ENCODE results near the gene PRR19.
A peak's percentile ranks its signal among the peaks of the same experiment; 100 is the strongest.

Gene PRR19

DNA sequence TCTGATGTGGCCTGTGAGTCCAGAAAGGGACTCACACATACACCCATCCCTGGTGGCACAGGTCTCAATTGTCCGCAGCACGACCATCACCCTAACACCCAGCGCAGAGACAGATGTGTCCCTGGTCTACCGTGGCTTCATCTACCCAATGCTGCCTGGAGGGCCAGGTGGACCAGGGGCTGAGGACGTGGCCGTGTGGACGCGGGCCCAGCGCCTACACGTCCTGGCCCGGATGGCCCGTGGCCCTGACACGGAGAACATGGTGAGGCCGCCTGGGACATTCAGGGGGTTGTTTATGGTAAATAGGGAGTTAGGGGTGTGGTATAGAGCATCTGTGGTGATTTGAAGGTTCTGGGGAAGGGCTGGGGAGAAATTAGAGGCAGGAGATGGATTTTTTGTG is 46.3 kb downstream of the PRR19 start:
- no peak overlapping the region for H3K4me3 ChIP-seq (ENCODE audit: low read length)
- no peak for DNase-seq (ENCODE audit: low read depth)
- TF ChIP-seq, protein P1, sequence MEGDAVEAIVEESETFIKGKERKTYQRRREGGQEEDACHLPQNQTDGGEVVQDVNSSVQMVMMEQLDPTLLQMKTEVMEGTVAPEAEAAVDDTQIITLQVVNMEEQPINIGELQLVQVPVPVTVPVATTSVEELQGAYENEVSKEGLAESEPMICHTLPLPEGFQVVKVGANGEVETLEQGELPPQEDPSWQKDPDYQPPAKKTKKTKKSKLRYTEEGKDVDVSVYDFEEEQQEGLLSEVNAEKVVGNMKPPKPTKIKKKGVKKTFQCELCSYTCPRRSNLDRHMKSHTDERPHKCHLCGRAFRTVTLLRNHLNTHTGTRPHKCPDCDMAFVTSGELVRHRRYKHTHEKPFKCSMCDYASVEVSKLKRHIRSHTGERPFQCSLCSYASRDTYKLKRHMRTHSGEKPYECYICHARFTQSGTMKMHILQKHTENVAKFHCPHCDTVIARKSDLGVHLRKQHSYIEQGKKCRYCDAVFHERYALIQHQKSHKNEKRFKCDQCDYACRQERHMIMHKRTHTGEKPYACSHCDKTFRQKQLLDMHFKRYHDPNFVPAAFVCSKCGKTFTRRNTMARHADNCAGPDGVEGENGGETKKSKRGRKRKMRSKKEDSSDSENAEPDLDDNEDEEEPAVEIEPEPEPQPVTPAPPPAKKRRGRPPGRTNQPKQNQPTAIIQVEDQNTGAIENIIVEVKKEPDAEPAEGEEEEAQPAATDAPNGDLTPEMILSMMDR (conservative IDR thresholded peaks at IDR 0.05; ENCODE audit: low read length): no peak

DNA sequence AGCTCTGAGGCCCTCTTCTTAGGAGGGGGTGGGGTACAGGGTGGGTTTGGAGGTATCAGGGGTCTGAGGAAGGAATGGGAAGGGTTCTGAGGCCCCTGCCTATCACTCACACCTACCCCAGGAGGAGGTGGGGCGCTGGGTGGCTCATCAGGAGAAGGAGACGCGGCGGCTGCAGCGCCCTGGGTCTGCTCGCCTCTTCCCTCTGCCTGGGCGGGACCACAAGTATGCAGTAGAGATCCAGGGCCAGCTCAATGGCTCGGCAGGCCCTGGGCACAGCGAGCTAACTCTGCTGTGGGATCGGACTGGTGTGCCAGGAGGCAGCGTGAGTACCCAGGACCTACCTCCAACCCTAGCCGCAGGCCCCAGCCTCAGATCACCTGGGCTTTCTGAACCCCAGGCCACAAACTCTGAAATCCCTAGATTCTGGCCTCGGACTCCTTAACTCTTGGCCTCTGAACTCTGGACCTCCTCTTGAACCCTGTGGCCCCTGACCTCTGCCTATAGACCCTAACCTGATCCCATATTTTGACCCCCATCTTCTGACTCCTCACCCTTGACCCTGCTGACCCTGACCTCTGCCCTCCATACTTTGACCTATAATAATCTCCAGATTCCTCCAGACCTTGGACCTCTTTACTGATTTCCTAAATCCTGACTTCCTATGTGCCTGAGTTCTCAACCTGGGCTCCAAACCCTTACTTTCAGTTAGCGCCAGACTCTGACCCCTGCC is 47.6 kb downstream of the PRR19 start:
- no peak for DNase-seq (ENCODE audit: low read depth)
- no peak overlapping the region for H3K4me3 ChIP-seq (ENCODE audit: low read length)
- TF ChIP-seq, protein P1 (conservative IDR thresholded peaks at IDR 0.05; ENCODE audit: low read length): no peak

DNA sequence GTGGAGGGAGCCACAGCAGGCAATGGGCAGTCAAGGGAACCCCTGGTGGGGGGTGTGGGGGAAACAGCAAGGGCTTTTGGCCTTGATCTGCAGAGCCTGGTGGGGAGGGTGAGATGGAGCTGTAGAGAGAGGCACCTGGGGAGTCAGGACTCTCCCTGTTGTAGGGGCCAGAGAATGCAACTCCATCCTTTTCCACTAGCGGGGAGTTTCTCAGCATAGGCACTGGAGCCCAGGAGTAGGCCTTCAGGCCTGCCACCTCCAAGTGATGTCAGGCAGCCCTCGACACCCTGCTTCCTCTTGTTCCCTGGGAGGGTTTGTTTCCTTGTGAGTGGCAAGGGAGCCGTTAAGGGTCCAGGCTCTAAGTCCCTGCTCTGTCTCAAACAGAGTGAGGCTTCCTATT is 48.5 kb downstream of the PRR19 start:
- TF ChIP-seq, protein P1 (conservative IDR thresholded peaks at IDR 0.05; ENCODE audit: low read length): no peak
- no peak for DNase-seq (ENCODE audit: low read depth)
- no peak overlapping the region for H3K4me3 ChIP-seq (ENCODE audit: low read length)

DNA sequence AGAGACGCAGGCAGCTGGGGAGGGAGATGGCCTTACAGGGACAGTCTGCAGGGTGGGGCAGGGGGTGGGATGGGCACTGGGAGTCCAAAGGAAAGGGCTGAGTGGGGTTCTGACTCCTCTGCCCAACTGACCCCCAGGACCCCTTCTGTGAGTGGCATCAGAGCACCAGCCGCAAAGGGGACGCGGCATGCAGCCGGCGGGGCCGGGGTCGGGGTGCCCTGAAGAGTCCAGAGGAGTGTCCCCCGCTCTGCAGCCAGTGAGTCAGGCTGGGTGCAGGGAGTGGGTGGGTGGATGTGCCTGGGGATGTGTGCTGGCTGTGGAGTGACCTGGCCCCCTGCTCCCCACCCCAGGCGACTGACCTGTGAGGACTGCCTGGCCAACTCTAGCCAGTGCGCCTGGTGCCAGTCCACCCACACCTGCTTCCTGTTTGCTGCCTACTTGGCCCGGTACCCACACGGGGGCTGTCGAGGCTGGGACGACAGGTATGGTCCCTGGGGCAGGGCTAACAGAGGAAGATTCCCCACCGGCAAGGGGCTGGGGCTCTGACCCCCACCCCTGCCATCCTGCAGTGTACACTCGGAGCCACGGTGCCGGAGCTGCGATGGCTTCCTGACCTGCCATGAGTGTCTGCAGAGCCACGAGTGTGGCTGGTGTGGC is 49.3 kb downstream of the PRR19 start:
- DNase-seq (ENCODE audit: low read depth): no peak
- no peak overlapping the region for H3K4me3 ChIP-seq (ENCODE audit: low read length)
- TF ChIP-seq, protein P1 (conservative IDR thresholded peaks at IDR 0.05; ENCODE audit: low read length): no peak

DNA sequence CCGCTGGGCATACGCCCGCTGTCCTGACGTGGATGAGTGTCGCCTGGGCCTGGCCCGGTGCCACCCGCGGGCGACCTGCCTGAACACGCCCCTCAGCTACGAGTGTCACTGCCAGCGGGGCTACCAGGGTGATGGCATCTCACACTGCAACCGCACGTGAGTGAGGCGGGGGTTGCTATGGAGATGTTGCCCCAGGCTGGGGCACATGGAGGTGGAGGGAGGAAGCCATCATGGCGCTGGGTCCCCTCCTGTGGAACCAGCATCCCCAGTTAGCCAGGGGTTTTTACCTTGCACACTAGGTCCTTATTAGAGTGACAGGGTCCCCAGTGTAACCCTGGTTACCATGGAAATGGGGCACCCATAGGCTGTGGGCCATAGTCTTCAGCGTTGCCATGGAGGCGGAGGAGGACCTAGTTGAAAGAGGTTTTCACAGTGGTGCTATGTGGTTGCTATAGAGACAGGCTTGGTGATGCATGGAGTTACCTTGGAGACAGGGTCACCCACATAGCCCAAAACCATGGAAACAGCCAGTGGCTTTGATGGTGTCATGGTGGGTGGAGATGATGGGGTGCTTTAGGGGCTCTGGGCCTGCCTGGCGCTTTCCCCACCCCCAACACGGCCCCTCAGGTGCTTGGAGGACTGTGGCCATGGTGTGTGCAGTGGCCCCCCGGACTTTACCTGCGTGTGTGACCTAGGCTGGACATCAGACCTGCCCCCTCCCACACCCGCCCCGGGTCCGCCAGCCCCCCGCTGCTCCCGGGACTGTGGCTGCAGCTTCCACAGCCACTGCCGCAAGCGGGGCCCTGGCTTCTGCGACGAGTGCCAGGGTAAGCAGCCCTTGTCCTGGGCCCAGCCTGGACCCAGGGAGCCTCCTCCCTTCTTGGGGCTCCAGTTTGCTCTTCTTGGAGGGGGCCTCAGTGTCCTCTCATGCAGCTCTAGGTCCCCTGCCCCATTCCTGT is 50.6 kb downstream of the PRR19 start:
- TF ChIP-seq, protein P1 (conservative IDR thresholded peaks at IDR 0.05; ENCODE audit: low read length): no peak
- peak; percentile 15 for DNase-seq (ENCODE audit: low read depth)
- H3K4me3 ChIP-seq (ENCODE audit: low read length): no peak overlapping the region

DNA sequence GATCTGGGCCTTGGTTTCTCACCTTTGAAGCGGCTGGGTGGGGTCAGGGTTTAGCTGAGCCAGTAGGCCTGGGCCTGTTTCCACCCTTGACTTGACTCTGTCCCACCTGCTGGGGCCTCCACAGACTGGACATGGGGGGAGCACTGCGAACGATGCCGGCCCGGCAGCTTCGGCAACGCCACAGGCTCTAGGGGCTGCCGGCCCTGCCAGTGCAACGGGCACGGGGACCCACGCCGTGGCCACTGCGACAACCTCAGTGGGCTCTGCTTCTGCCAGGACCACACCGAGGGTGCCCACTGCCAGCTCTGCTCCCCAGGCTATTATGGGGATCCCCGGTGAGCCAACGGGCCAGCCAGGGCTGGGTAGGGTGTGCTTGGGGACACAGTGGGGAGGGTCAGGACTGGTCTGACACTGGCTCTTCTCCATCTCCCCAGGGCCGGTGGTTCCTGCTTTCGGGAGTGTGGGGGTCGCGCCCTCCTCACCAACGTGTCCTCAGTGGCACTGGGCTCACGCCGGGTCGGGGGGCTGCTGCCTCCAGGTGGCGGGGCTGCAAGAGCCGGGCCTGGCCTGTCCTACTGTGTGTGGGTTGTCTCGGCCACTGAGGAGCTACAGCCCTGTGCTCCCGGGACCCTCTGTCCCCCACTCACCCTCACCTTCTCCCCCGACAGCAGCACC is 51.5 kb downstream of the PRR19 start:
- H3K4me3 ChIP-seq (ENCODE audit: low read length): no peak overlapping the region
- DNase-seq (ENCODE audit: low read depth): no peak
- TF ChIP-seq, protein P1 (conservative IDR thresholded peaks at IDR 0.05; ENCODE audit: low read length): no peak

Measured in AG10803 (cell line).